ENCODE data around the gene ALK.

The ALK gene

GRCh38 chr2:29582062-29582461 is 339.3 kb downstream of the ALK start:
- no peak for TF ChIP-seq FOXM1 (IDR thresholded peaks at IDR 0.05; ENCODE audit: borderline replicate concordance, low read depth)
- TF ChIP-seq NFIC (IDR thresholded peaks at IDR 0.05): no peak
- no peak for TF ChIP-seq ZBTB7A (IDR thresholded peaks at IDR 0.05; ENCODE audit: low read depth)
- TF ChIP-seq CREB1 (IDR thresholded peaks at IDR 0.05; ENCODE audit: low read depth): no peak
- no peak for TF ChIP-seq EP300 (IDR thresholded peaks at IDR 0.05; ENCODE audit: borderline replicate concordance)
- TF ChIP-seq TEAD4 (IDR thresholded peaks at IDR 0.05): no peak
- TF ChIP-seq RAD21 (IDR thresholded peaks at IDR 0.05; ENCODE audit: low read depth): no peak
- TF ChIP-seq YY1 (IDR thresholded peaks at IDR 0.05; ENCODE audit: low read depth): no peak
- TF ChIP-seq CEBPB (IDR thresholded peaks at IDR 0.05): no peak
- TF ChIP-seq REST (IDR thresholded peaks at IDR 0.05; ENCODE audit: low read depth): no peak
- TF ChIP-seq, protein P1, sequence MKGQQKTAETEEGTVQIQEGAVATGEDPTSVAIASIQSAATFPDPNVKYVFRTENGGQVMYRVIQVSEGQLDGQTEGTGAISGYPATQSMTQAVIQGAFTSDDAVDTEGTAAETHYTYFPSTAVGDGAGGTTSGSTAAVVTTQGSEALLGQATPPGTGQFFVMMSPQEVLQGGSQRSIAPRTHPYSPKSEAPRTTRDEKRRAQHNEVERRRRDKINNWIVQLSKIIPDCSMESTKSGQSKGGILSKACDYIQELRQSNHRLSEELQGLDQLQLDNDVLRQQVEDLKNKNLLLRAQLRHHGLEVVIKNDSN (IDR thresholded peaks at IDR 0.05): no peak
- TF ChIP-seq TAF1 (IDR thresholded peaks at IDR 0.05; ENCODE audit: low read depth): no peak

DNA sequence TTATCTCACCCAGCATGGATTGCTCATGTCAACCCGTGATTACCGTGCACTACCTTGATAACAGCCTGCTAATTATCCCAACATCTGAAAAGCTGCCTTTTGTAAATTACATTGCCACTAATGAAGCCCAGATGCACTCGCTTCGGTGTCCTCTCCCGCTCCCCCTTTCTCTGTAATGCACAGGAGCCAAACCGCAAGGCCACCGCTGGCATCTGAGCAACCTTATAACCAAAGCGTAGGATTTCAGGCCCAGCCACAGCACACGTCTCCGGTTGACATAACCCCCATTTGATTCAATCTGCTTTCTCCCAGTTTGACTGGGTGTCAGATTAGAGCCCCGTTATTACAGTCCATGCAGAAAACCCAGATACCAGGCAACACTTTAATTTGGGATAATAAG is 341.2 kb downstream of the ALK start:
- TF ChIP-seq TEAD4 (IDR thresholded peaks at IDR 0.05) (no peak), EGR1 (IDR thresholded peaks at IDR 0.05) (no peak), TCF12 (IDR thresholded peaks at IDR 0.05; ENCODE audit: low read depth) (no peak), EP300 (IDR thresholded peaks at IDR 0.05; ENCODE audit: borderline replicate concordance) (no peak), CEBPB (IDR thresholded peaks at IDR 0.05) (no peak), FOXM1 (IDR thresholded peaks at IDR 0.05; ENCODE audit: borderline replicate concordance, low read depth) (no peak), MAX (IDR thresholded peaks at IDR 0.05) (no peak), NFIC (IDR thresholded peaks at IDR 0.05) (no peak), RAD21 (IDR thresholded peaks at IDR 0.05; ENCODE audit: low read depth) (no peak), TAF1 (IDR thresholded peaks at IDR 0.05; ENCODE audit: low read depth) (no peak), CREB1 (IDR thresholded peaks at IDR 0.05; ENCODE audit: low read depth) (no peak), REST (IDR thresholded peaks at IDR 0.05; ENCODE audit: low read depth) (no peak), ZBTB7A (IDR thresholded peaks at IDR 0.05; ENCODE audit: low read depth) (no peak), YY1 (IDR thresholded peaks at IDR 0.05; ENCODE audit: low read depth) (no peak)
- TF ChIP-seq, protein P1 (IDR thresholded peaks at IDR 0.05): no peak

GRCh38 chr2:29579495-29580169 is 341.8 kb downstream of the ALK start:
- no peak for TF ChIP-seq YY1 (IDR thresholded peaks at IDR 0.05; ENCODE audit: low read depth)
- no peak for TF ChIP-seq FOXM1 (IDR thresholded peaks at IDR 0.05; ENCODE audit: borderline replicate concordance, low read depth)
- TF ChIP-seq NFIC (IDR thresholded peaks at IDR 0.05): no peak
- no peak for TF ChIP-seq EP300 (IDR thresholded peaks at IDR 0.05; ENCODE audit: borderline replicate concordance)
- TF ChIP-seq CREB1 (IDR thresholded peaks at IDR 0.05; ENCODE audit: low read depth): no peak
- no peak for TF ChIP-seq TAF1 (IDR thresholded peaks at IDR 0.05; ENCODE audit: low read depth)
- TF ChIP-seq EGR1 (IDR thresholded peaks at IDR 0.05): no peak
- no peak for TF ChIP-seq ZBTB7A (IDR thresholded peaks at IDR 0.05; ENCODE audit: low read depth)
- TF ChIP-seq, protein P1 (IDR thresholded peaks at IDR 0.05): no peak
- TF ChIP-seq TEAD4 (IDR thresholded peaks at IDR 0.05): no peak
- TF ChIP-seq RAD21 (IDR thresholded peaks at IDR 0.05; ENCODE audit: low read depth): no peak
- no peak for TF ChIP-seq CEBPB (IDR thresholded peaks at IDR 0.05)
- no peak for TF ChIP-seq MAX (IDR thresholded peaks at IDR 0.05)
- TF ChIP-seq TCF12 (IDR thresholded peaks at IDR 0.05; ENCODE audit: low read depth): no peak
- TF ChIP-seq REST (IDR thresholded peaks at IDR 0.05; ENCODE audit: low read depth): no peak

Measured in Ishikawa (cell line).